Liver (tissue), 9 donors: ENCODE measurements around the gene ERCC6L2. TPM values are rescaled to one million over a fixed set of nuclear protein-coding genes. Genes with fewer than 3 reads are reported as not detected.

ENCODE experiments used
- DNase-seq: peaks from one replicate; pipeline ENCODE4 v3.0.0-alpha.2; 2017; ENCODE audit warnings: low spot score
- H3K27ac ChIP-seq, 2 donors: one replicate each; pipeline ENCODE4 v1.7.0; 2013; ENCODE audit warnings: inconsistent platforms in 2 of 2, low read length in 2 of 2, control low read depth in 1 of 2, low read depth in 1 of 2, mild to moderate bottlenecking in 1 of 2
- H3K27me3 ChIP-seq, 4 donors: one replicate each; pipeline versions ENCODE4 v1.6.1 to v1.7.0; 2013; ENCODE audit warnings: low read length in 3 of 4, inconsistent platforms in 1 of 4, mild to moderate bottlenecking in 1 of 4, moderate library complexity in 1 of 4; ENCODE audit not compliant: control insufficient read depth in 4 of 4, insufficient read depth in 4 of 4
- H3K36me3 ChIP-seq, 4 donors: one replicate each; pipeline versions ENCODE4 v1.6.1 to v1.7.0; 2013; ENCODE audit warnings: low read length in 3 of 4, mild to moderate bottlenecking in 3 of 4, low read depth in 1 of 4, moderate library complexity in 1 of 4; ENCODE audit not compliant: control insufficient read depth in 4 of 4, insufficient read depth in 3 of 4
- H3K4me1 ChIP-seq, 4 donors: one replicate each; pipeline versions ENCODE4 v1.6.1 to v1.7.0; 2013; ENCODE audit warnings: low read length in 3 of 4, mild to moderate bottlenecking in 3 of 4, moderate library complexity in 1 of 4; ENCODE audit not compliant: control insufficient read depth in 4 of 4, insufficient read depth in 4 of 4
- H3K4me3 ChIP-seq, 3 donors: one replicate each; pipeline versions ENCODE4 v1.6.1 to v1.7.0; 2013; ENCODE audit warnings: low read length in 3 of 3, control low read depth in 1 of 3, low read depth in 1 of 3, mild to moderate bottlenecking in 1 of 3
- H3K9ac ChIP-seq, 2 donors: one replicate each; pipeline ENCODE4 v1.7.0; 2013; ENCODE audit warnings: low read length in 2 of 2, mild to moderate bottlenecking in 2 of 2, moderate library complexity in 2 of 2, control low read depth in 1 of 2, low read depth in 1 of 2
- H3K9me3 ChIP-seq, 4 donors: one replicate each; pipeline versions ENCODE4 v1.6.1 to v1.7.0; 2013; ENCODE audit warnings: low read length in 3 of 4; ENCODE audit not compliant: control insufficient read depth in 4 of 4
- EGR1 ChIP-seq, 2 donors: IDR thresholded peaks; 2 replicates each; pipeline ENCODE4 v1.6.1; 2016 to 2018; ENCODE audit warnings: antibody characterized with exemption in 2 of 2, low read depth in 2 of 2
- FOXA1 ChIP-seq: IDR thresholded peaks from 2 replicates; pipeline ENCODE4 v1.6.1; 2016; ENCODE audit warnings: antibody characterized with exemption
- FOXA2 ChIP-seq: IDR thresholded peaks from 2 replicates; pipeline ENCODE4 v1.6.1; 2016; ENCODE audit warnings: antibody characterized with exemption
- GABPA ChIP-seq, 2 donors: IDR thresholded peaks in 1 of 2; conservative IDR thresholded peaks in 1 of 2; 2 replicates each; pipeline ENCODE4 v1.6.1; 2016; ENCODE audit warnings: antibody characterized with exemption in 2 of 2, mild to moderate bottlenecking in 1 of 2, moderate library complexity in 1 of 2
- HNF4G ChIP-seq: IDR thresholded peaks from 2 replicates; pipeline ENCODE4 v1.6.1; 2016; ENCODE audit warnings: antibody characterized with exemption
- JUND ChIP-seq, 2 donors: IDR thresholded peaks; 2 replicates each; pipeline ENCODE4 v1.6.1; 2016; ENCODE audit warnings: antibody characterized with exemption in 2 of 2
- NR2F2 ChIP-seq: IDR thresholded peaks from 2 replicates; pipeline ENCODE4 v1.6.1; 2016; ENCODE audit warnings: antibody characterized with exemption
- RAD21 ChIP-seq, 2 donors: IDR thresholded peaks; 2 replicates each; pipeline ENCODE4 v1.6.1; 2016; ENCODE audit warnings: antibody characterized with exemption in 2 of 2, mild to moderate bottlenecking in 2 of 2
- RXRA ChIP-seq, 2 donors: IDR thresholded peaks; 2 replicates each; pipeline ENCODE4 v1.6.1; 2017 to 2018; ENCODE audit warnings: antibody characterized with exemption in 2 of 2, mild to moderate bottlenecking in 1 of 2
- TAF1 ChIP-seq: conservative IDR thresholded peaks from 2 replicates; pipeline ENCODE4 v1.6.1; 2016; ENCODE audit warnings: antibody characterized with exemption, mild to moderate bottlenecking
- YY1 ChIP-seq: IDR thresholded peaks from 2 replicates; pipeline ENCODE4 v1.6.1; 2016; ENCODE audit warnings: antibody characterized with exemption, mild to moderate bottlenecking
- WGBS: extraction: QIAGEN DNeasy Blood & Tissue Kit; methylation state at CpG from one replicate; pipeline ENCODE4 v1.1.7; 2013; 5-methylcytosine and 5-hydroxymethylcytosine counted together
- polyA plus RNA-seq, 2 donors: library from polyadenylated mRNA; stranded (reverse) in 1 of 2; unstranded in 1 of 2; fragments of 200-250 nt in 1 of 2; fragments of >200 nt in 1 of 2; fragmentation: Nextera tagmentation in 1 of 2; extraction: Ambion mirVana in 1 of 2; gene quantifications; one replicate each; pipeline versions ENCODE4 v1.2.1 to v1.2.3, GENCODE V29; 2013 to 2015
- total RNA-seq, 2 donors: library from RNA; depleted of rRNA; stranded (reverse); fragments of >200 nt; gene quantifications; one replicate each; pipeline ENCODE4 v1.2.3, GENCODE V29; 2014
- TF ChIP-seq, protein P1 (sequence below): IDR thresholded peaks from 2 replicates; pipeline ENCODE4 v1.6.1; 2016; ENCODE audit warnings: antibody characterized with exemption
- TF ChIP-seq, protein P2 (sequence below): fragments of 150-350 bp; IDR thresholded peaks from 2 replicates; pipeline ENCODE4 v1.5.1; 2017; ENCODE audit warnings: improper control_type of control experiment, low read depth, low read length; ENCODE audit not compliant: missing input control
- TF ChIP-seq, protein P3 (sequence below): IDR thresholded peaks from 2 replicates; pipeline ENCODE4 v1.6.1; 2016; ENCODE audit warnings: antibody characterized with exemption
- TF ChIP-seq, protein P4 (sequence below): IDR thresholded peaks from 2 replicates; pipeline ENCODE4 v1.6.1; 2016; ENCODE audit warnings: antibody characterized with exemption, mild to moderate bottlenecking
- TF ChIP-seq, protein P5 (sequence below): IDR thresholded peaks from 2 replicates; pipeline ENCODE4 v1.6.1; 2016; ENCODE audit warnings: antibody characterized with exemption
- donor health status: healthy.
- donor health status: healthy.
- donor health status: healthy.
- donor health status: healthy.
- donor health status: healthy.

Gene ERCC6L2
- total and polyA plus RNA-seq, 4 donors, result 4.7 to 46.0 (median 22.0) TPM

DNA sequence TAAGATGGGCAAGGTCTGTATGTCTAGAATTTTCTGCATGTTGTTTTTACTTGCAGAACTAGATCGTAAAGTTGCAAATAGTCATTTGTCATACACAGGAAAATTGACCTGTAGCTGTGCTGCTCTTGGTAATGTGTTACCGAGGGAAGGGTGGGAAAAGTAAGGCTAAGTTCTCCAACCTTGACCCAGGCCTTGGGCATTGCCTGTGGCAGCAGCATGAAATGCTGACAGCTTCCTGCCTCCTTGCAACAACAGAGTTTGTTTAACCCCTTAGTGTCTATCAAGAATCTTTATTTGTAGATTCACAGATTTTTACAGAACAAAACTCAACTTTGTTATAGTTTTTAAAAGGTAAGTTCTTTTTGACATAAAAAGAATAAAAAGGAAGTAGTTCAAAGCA is 48.3 kb downstream of the ERCC6L2 start:
- H3K27me3 ChIP-seq, result no peaks in the 10 kb centered on the region
- no peaks in the 10 kb centered on the region for H3K4me1 ChIP-seq
- WGBS, result 59% methylated on average over 2 of the region's 2 CpGs
- peaks cover 3 to 43% (median 21%) of the 10 kb centered on the region in 4 donors for H3K36me3 ChIP-seq
- no peaks in the 10 kb centered on the region for H3K9me3 ChIP-seq
- peak; percentile 29 for TF ChIP-seq NR2F2
- TF ChIP-seq, protein P1, sequence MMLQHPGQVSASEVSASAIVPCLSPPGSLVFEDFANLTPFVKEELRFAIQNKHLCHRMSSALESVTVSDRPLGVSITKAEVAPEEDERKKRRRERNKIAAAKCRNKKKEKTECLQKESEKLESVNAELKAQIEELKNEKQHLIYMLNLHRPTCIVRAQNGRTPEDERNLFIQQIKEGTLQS, result no peak
- TF ChIP-seq JUND (IDR thresholded peaks at IDR 0.05), result no peak
- TF ChIP-seq, protein P2, sequence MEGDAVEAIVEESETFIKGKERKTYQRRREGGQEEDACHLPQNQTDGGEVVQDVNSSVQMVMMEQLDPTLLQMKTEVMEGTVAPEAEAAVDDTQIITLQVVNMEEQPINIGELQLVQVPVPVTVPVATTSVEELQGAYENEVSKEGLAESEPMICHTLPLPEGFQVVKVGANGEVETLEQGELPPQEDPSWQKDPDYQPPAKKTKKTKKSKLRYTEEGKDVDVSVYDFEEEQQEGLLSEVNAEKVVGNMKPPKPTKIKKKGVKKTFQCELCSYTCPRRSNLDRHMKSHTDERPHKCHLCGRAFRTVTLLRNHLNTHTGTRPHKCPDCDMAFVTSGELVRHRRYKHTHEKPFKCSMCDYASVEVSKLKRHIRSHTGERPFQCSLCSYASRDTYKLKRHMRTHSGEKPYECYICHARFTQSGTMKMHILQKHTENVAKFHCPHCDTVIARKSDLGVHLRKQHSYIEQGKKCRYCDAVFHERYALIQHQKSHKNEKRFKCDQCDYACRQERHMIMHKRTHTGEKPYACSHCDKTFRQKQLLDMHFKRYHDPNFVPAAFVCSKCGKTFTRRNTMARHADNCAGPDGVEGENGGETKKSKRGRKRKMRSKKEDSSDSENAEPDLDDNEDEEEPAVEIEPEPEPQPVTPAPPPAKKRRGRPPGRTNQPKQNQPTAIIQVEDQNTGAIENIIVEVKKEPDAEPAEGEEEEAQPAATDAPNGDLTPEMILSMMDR, result no peak
- TF ChIP-seq YY1, result no peak
- no peak for TF ChIP-seq TAF1
- H3K9ac ChIP-seq, result no peak overlapping the region
- peak; percentile 36 for DNase-seq
- no peak overlapping the region for H3K27ac ChIP-seq
- H3K4me3 ChIP-seq, result no peak overlapping the region

DNA sequence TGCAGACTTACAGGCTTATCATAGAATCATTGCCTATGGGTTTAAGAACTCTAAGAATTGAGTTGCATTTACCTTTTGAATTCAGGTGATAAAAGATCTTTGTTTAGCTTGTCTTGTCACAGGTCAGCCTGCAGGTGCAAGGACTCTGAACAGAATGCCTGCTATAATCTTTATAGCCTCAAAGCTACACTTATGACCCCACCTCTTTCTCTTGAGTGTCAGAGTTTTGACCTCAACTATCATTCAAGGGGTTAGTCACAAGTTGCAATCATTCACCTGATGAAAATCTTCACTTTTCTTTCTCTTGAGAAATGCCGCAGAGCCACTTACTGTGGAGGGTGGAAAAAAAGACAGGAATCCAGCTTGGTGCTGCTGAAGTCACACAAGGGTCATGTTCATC is 49.5 kb downstream of the ERCC6L2 start:
- H3K4me3 ChIP-seq, result no peak overlapping the region
- H3K36me3 ChIP-seq, result peaks cover 4 to 35% (median 22%) of the 10 kb centered on the region in 4 donors
- WGBS, result 92% methylated on average over 1 of the region's 1 CpG
- no peak for TF ChIP-seq EGR1 (IDR thresholded peaks at IDR 0.05; ENCODE audit: low read depth in 2 of 2)
- peaks cover 0 to 2% (median under 1%) of the 10 kb centered on the region in 4 donors for H3K4me1 ChIP-seq
- no peak overlapping the region for H3K9ac ChIP-seq
- H3K27me3 ChIP-seq, result no peaks in the 10 kb centered on the region
- no peaks in the 10 kb centered on the region for H3K9me3 ChIP-seq
- no peak overlapping the region for H3K27ac ChIP-seq
- no peak for DNase-seq

DNA sequence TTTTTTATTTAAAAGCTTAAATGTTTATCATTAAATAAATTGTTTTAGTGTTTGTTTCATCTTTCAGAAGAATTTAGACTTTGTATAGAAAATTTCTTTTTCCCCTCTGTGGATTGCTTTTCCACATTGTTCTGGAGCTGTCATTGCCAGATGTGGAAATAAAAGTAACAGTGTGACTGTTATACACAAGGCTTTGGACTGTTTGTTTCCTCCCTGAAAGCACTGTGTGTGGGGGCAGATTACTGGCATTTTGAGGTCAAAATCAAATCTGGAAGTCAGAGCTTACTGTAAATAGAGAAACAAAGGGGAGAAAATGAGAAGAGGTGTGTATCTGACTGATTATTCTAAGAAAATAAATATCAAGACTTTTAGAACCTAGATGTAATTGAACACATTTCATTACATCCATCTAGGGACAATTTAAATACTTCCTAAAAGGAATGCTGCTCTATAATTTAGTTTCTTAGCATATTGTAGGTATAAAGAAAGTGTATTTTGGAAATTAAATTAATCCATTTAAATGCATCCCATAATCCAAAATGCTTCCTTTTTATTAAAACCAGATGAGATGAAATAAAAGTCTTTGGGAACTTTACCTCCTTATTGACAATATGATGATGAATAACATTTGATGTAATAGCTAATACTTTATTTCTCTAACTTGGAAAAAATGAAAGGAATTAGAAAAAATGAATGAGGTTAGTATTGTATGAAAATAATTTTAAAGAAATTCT is 51.9 kb downstream of the ERCC6L2 start:
- DNase-seq, result no peak
- TF ChIP-seq HNF4G, result no peak
- Histone ChIP-seq H3K36me3 (peaks cover 6 to 39% (median 21%) of the 10 kb centered on the region in 4 donors), H3K27ac (no peak overlapping the region), H3K9me3 (no peaks in the 10 kb centered on the region), H3K4me3 (no peak overlapping the region), H3K27me3 (no peaks in the 10 kb centered on the region), H3K9ac (no peak overlapping the region), H3K4me1 (peaks cover 0 to 4% (median 2%) of the 10 kb centered on the region in 4 donors)

DNA sequence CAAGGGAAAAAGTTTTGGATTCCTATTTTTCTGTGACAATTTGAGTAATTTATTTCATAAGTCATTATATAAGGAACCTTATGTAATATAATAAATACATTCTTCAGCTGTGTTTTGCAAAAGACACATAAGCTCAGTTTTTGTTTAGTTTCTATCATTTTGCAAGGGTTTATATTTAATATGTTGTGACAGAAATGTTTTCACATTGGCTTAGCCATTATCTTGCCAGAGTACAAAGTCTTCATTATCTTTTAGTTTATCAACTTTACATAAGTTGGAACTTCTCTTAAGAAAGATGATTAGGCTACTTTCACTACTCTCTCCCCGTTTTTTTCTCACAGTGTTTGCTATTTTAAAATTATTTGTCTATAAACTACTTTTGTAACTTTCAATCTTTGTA is 54.8 kb downstream of the ERCC6L2 start:
- Histone ChIP-seq H3K27ac (no peak overlapping the region), H3K27me3 (no peaks in the 10 kb centered on the region), H3K9ac (no peak overlapping the region), H3K36me3 (peaks cover 4 to 36% (median 14%) of the 10 kb centered on the region in 4 donors), H3K4me1 (peaks cover 0 to 4% (median 2%) of the 10 kb centered on the region in 4 donors), H3K4me3 (no peak overlapping the region), H3K9me3 (no peaks in the 10 kb centered on the region)
- 28% methylated on average over 1 of the region's 1 CpG for WGBS
- DNase-seq, result no peak
- TF ChIP-seq FOXA1 (no peak), TAF1 (no peak), NR2F2 (no peak), FOXA2 (no peak), GABPA (IDR thresholded peaks at IDR 0.05 in 1 of 2, conservative IDR thresholded peaks at IDR 0.05 in 1 of 2) (no peak), EGR1 (IDR thresholded peaks at IDR 0.05; ENCODE audit: low read depth in 2 of 2) (no peak), RAD21 (IDR thresholded peaks at IDR 0.05) (no peak), RXRA (IDR thresholded peaks at IDR 0.05) (no peak)
- TF ChIP-seq, protein P3, sequence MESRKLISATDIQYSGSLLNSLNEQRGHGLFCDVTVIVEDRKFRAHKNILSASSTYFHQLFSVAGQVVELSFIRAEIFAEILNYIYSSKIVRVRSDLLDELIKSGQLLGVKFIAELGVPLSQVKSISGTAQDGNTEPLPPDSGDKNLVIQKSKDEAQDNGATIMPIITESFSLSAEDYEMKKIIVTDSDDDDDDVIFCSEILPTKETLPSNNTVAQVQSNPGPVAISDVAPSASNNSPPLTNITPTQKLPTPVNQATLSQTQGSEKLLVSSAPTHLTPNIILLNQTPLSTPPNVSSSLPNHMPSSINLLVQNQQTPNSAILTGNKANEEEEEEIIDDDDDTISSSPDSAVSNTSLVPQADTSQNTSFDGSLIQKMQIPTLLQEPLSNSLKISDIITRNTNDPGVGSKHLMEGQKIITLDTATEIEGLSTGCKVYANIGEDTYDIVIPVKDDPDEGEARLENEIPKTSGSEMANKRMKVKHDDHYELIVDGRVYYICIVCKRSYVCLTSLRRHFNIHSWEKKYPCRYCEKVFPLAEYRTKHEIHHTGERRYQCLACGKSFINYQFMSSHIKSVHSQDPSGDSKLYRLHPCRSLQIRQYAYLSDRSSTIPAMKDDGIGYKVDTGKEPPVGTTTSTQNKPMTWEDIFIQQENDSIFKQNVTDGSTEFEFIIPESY, result no peak
- TF ChIP-seq, protein P4, sequence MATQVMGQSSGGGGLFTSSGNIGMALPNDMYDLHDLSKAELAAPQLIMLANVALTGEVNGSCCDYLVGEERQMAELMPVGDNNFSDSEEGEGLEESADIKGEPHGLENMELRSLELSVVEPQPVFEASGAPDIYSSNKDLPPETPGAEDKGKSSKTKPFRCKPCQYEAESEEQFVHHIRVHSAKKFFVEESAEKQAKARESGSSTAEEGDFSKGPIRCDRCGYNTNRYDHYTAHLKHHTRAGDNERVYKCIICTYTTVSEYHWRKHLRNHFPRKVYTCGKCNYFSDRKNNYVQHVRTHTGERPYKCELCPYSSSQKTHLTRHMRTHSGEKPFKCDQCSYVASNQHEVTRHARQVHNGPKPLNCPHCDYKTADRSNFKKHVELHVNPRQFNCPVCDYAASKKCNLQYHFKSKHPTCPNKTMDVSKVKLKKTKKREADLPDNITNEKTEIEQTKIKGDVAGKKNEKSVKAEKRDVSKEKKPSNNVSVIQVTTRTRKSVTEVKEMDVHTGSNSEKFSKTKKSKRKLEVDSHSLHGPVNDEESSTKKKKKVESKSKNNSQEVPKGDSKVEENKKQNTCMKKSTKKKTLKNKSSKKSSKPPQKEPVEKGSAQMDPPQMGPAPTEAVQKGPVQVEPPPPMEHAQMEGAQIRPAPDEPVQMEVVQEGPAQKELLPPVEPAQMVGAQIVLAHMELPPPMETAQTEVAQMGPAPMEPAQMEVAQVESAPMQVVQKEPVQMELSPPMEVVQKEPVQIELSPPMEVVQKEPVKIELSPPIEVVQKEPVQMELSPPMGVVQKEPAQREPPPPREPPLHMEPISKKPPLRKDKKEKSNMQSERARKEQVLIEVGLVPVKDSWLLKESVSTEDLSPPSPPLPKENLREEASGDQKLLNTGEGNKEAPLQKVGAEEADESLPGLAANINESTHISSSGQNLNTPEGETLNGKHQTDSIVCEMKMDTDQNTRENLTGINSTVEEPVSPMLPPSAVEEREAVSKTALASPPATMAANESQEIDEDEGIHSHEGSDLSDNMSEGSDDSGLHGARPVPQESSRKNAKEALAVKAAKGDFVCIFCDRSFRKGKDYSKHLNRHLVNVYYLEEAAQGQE, result no peak
- TF ChIP-seq, protein P5, sequence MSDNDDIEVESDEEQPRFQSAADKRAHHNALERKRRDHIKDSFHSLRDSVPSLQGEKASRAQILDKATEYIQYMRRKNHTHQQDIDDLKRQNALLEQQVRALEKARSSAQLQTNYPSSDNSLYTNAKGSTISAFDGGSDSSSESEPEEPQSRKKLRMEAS, result no peak
